Skeletal muscle satellite cell (primary cell): ENCODE data around the gene FBXL3.
A peak's percentile ranks its signal among the peaks of the same experiment; 100 is the strongest.

Experiments used
- H3K27me3 ChIP-seq: 2 replicates; pipeline ENCODE4 v1.7.0; 2013; ENCODE audit warnings: low read length; ENCODE audit not compliant: control insufficient read depth, insufficient read depth
- H3K36me3 ChIP-seq: 2 replicates; pipeline ENCODE4 v1.7.0; 2013; ENCODE audit warnings: mild to moderate bottlenecking, control low read depth, low read length; ENCODE audit not compliant: insufficient read depth
- H3K4me1 ChIP-seq: 2 replicates; pipeline ENCODE4 v1.7.0; 2013; ENCODE audit warnings: low read length; ENCODE audit not compliant: control insufficient read depth, insufficient read depth
- H3K4me2 ChIP-seq: 2 replicates; pipeline ENCODE4 v1.7.0; 2013; ENCODE audit warnings: mild to moderate bottlenecking, low read length
- H3K4me3 ChIP-seq: 2 replicates; pipeline ENCODE4 v1.7.0; 2013; ENCODE audit warnings: low read length
- H3K9ac ChIP-seq: 2 replicates; pipeline ENCODE4 v1.7.0; 2013; ENCODE audit warnings: mild to moderate bottlenecking, low read depth, low read length, moderate library complexity
- H3K9me3 ChIP-seq: replicated peaks from 2 replicates; pipeline ENCODE4 v1.7.0; 2013; ENCODE audit warnings: mild to moderate bottlenecking, control low read depth, low read length

Gene FBXL3

GRCh38 chr13:77042566-77043177, 15.7 kb upstream of the FBXL3 start:
- peaks cover 10% of the 10 kb centered on the region for H3K36me3 ChIP-seq
- H3K4me2 ChIP-seq, result no peak overlapping the region
- no peaks in the 10 kb centered on the region for H3K4me1 ChIP-seq
- no peaks in the 10 kb centered on the region for H3K9me3 ChIP-seq
- no peaks in the 10 kb centered on the region for H3K27me3 ChIP-seq
- H3K9ac ChIP-seq, result no peak overlapping the region
- H3K4me3 ChIP-seq, result no peak overlapping the region

DNA sequence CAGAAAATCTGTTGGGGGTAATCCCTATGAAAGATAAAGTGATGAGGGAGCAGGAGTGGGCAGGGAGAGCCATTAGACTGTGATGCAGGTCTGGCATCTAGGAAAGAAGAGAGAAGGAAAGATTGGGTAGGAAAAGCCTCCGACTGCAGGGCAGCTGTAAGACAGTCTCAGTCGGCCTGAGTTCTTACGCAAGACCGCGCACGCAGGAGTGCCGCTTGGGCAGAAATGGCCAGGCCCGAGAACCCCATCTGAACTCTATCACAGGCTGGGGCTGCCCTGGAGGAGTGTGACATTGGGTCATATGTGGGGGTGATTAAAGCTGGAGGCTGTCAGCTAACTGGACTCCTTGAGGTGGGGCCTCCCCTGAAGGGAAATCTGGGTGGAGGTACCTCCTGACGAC, 13.9 kb upstream of the FBXL3 start:
- Histone ChIP-seq H3K27me3 (no peaks in the 10 kb centered on the region), H3K4me2 (no peak overlapping the region), H3K4me1 (no peaks in the 10 kb centered on the region), H3K4me3 (no peak overlapping the region), H3K36me3 (peaks cover 6% of the 10 kb centered on the region), H3K9me3 (no peaks in the 10 kb centered on the region), H3K9ac (no peak overlapping the region)

DNA sequence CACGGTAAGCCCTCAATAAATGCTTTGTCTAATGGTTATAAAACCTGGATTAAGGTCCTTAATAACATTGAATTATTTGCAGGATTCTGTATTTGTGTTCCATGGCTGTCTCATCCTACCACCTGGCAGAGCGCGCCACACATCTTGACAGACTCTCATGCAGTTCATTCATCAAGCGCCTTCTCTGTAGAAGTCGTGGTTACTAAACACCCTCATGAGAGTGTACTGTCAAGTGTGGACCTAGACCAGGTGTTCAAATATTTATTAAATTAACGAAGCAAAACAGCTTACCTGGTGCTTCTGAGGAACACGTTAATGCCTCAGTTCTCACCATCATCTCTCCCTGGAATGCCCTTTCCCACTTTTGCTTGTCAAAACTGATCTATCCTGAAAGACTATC, 13.1 kb upstream of the FBXL3 start:
- Histone ChIP-seq H3K4me1 (peaks cover 2% of the 10 kb centered on the region), H3K27me3 (no peaks in the 10 kb centered on the region), H3K9me3 (no peaks in the 10 kb centered on the region), H3K4me2 (no peak overlapping the region), H3K36me3 (peaks cover 4% of the 10 kb centered on the region), H3K4me3 (no peak overlapping the region), H3K9ac (no peak overlapping the region)

- no peaks in the 10 kb centered on the region for H3K27me3 ChIP-seq
- H3K4me3 ChIP-seq, result no peak overlapping the region
- H3K4me2 ChIP-seq, result no peak overlapping the region
- no peaks in the 10 kb centered on the region for H3K36me3 ChIP-seq
- H3K9me3 ChIP-seq, result no peaks in the 10 kb centered on the region
- H3K4me1 ChIP-seq, result peaks cover 12% of the 10 kb centered on the region
- H3K9ac ChIP-seq, result no peak overlapping the region
Observed at GRCh38 chr13:77038907-77039480, 12.0 kb upstream of the FBXL3 start.

- no peak overlapping the region for H3K4me2 ChIP-seq
- no peak overlapping the region for H3K9ac ChIP-seq
- H3K27me3 ChIP-seq, result no peaks in the 10 kb centered on the region
- no peak overlapping the region for H3K4me3 ChIP-seq
- H3K9me3 ChIP-seq, result no peaks in the 10 kb centered on the region
- peaks cover 15% of the 10 kb centered on the region for H3K4me1 ChIP-seq
- H3K36me3 ChIP-seq, result no peaks in the 10 kb centered on the region
Observed at GRCh38 chr13:77036279-77036678, 9.3 kb upstream of the FBXL3 start.

DNA sequence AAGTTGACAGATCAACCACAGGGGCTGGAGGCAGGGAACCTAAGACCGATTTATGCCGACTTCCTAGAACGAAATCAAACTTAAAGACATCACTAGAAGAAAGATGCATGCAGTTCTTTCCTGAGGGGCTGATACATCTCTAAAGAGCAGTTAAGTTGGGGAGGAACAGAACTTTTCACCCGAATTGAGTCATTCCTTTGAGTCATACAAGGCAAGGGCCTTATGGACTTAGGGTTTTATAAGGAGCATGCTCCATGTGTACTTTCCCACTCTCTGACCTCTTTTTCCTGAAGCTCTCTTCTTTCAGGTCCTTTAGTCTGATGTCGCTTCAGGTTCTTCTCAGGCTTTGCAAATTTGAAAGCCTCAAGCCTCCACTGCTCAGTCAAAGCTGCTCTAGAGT, 7.9 kb upstream of the FBXL3 start:
- no peak overlapping the region for H3K4me3 ChIP-seq
- H3K27me3 ChIP-seq, result no peaks in the 10 kb centered on the region
- peaks cover 15% of the 10 kb centered on the region for H3K4me1 ChIP-seq
- H3K4me2 ChIP-seq, result peak overlapping the region; percentile 11
- H3K36me3 ChIP-seq, result no peaks in the 10 kb centered on the region
- H3K9me3 ChIP-seq, result no peaks in the 10 kb centered on the region
- H3K9ac ChIP-seq, result no peak overlapping the region

DNA sequence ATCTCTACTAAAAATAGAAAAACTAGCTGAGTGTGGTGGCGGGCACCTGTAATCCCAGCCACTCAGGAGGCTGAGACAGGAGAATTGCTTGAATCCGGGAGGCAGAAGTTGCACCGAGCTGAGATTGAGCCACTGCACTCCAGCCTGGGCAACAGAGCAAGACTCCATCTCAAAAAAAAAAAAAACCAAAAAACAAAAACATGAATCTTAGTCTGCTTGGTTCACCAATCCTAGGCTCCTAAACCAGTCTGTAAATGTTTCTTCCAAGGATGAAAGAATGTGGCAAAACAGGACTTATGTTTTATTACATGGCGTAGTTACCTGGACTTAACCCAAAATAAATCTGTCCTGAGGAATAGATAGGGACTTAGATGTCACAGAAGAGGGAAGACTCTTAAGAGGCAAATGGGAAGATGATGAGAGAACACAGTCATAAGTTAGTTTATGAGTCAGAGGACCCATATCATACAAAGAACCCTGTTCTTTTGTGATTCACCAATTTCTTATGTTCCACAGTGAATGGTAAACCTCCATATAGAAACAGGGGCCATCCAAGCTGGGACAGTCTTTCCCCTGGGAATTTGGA, 6.9 kb upstream of the FBXL3 start:
- Histone ChIP-seq H3K4me3 (no peak overlapping the region), H3K27me3 (no peaks in the 10 kb centered on the region), H3K36me3 (no peaks in the 10 kb centered on the region), H3K4me1 (peaks cover 15% of the 10 kb centered on the region), H3K9ac (no peak overlapping the region), H3K9me3 (no peaks in the 10 kb centered on the region), H3K4me2 (no peak overlapping the region)

- H3K9ac ChIP-seq, result no peak overlapping the region
- H3K4me2 ChIP-seq, result no peak overlapping the region
- peaks cover 26% of the 10 kb centered on the region for H3K4me1 ChIP-seq
- no peaks in the 10 kb centered on the region for H3K36me3 ChIP-seq
- H3K4me3 ChIP-seq, result no peak overlapping the region
- H3K9me3 ChIP-seq, result no peaks in the 10 kb centered on the region
- no peaks in the 10 kb centered on the region for H3K27me3 ChIP-seq
Observed at GRCh38 chr13:77031656-77032243, 4.8 kb upstream of the FBXL3 start.

DNA sequence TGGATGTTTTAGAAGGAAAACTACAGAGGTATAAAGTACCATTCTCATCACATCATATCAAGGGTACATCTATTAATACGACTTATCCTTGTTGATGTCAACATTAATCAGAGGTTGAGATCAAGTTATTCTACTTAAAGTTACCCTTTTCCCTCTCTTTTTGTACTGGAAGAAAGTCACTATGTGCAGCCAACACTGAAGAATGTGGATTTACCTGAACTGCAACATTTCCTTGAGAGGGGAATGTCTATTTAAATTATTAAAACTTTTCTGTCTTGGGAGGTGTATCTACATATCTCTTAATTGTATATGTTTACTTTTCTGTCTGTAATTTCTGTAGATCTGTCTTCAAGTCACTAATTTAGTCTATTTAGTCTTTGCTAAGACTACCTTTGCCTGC, 2.5 kb upstream of the FBXL3 start:
- Histone ChIP-seq H3K4me2 (no peak overlapping the region), H3K27me3 (no peaks in the 10 kb centered on the region), H3K4me1 (peaks cover 27% of the 10 kb centered on the region), H3K4me3 (no peak overlapping the region), H3K9ac (no peak overlapping the region), H3K9me3 (no peaks in the 10 kb centered on the region), H3K36me3 (no peaks in the 10 kb centered on the region)

DNA sequence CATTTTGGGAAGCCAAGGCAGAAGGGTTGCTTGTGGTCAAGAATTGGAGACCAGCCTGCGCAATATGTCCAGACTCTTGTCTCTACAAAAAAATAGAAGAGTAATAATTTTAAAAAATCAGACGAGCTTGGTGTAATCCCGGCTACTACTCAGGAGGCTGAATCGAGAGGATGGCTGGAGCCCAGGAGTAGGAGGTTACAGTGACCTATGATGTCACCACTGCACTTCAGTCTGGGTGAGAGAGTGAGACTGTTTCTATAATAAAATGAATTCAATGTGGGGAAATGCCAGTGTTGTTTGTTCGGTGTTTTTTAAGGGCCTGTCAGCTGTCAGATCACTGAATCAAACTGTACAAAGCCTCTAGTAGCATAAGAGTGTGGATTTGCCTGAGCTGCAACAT, 1.2 kb upstream of the FBXL3 start:
- H3K27me3 ChIP-seq, result no peaks in the 10 kb centered on the region
- peaks cover 31% of the 10 kb centered on the region for H3K4me1 ChIP-seq
- no peaks in the 10 kb centered on the region for H3K9me3 ChIP-seq
- H3K4me3 ChIP-seq, result peak overlapping the region; percentile 97
- peak overlapping the region; percentile 88 for H3K4me2 ChIP-seq
- H3K9ac ChIP-seq, result no peak overlapping the region
- H3K36me3 ChIP-seq, result peaks cover 2% of the 10 kb centered on the region

- Histone ChIP-seq H3K4me3 (peak overlapping the region; percentile 97), H3K9ac (peak overlapping the region; percentile 94), H3K27me3 (no peaks in the 10 kb centered on the region), H3K9me3 (no peaks in the 10 kb centered on the region), H3K36me3 (peaks cover 8% of the 10 kb centered on the region), H3K4me1 (peaks cover 43% of the 10 kb centered on the region), H3K4me2 (peak overlapping the region; percentile 96)
Observed at GRCh38 chr13:77026255-77026860, 601 bp downstream of the FBXL3 start.
